Measurements from ENCODE around the gene BCOR. TPM values are rescaled to one million over a fixed set of nuclear protein-coding genes. Genes with fewer than 3 reads are reported as not detected.

Gene BCOR
- total RNA-seq, 6 experiments from 2014 or later: 15.0 to 20.3 (median 18.3) TPM

- no peaks in the 10 kb centered on the region for H3K4me1 Mint-ChIP-seq (ENCODE audit: low read depth)
- no peaks in the 10 kb centered on the region; the same call in 1 of the 2 replicates for H3K27me3 Mint-ChIP-seq (ENCODE audit: insufficient read depth)
- no peak overlapping the region for H3K27ac Mint-ChIP-seq
- DNase-seq: no peak
- H3K4me3 Mint-ChIP-seq: no peak overlapping the region
- no peaks in the 10 kb centered on the region for H3K36me3 Mint-ChIP-seq (ENCODE audit: low read depth)
- H3K9me3 Mint-ChIP-seq: no peaks in the 10 kb centered on the region; the same call in 1 of the 2 replicates
- TF ChIP-seq CTCF (IDR thresholded peaks at IDR 0.05): no peak
Observed at GRCh38 chrX:40041915-40042314, 55.8 kb downstream of the BCOR start.

GRCh38 chrX:40040686-40041461 lies 56.9 kb downstream of the BCOR start:
- no peak for TF ChIP-seq CTCF (IDR thresholded peaks at IDR 0.05)
- Mint-ChIP-seq H3K36me3 (ENCODE audit: low read depth) (no peaks in the 10 kb centered on the region), H3K27me3 (ENCODE audit: insufficient read depth) (no peaks in the 10 kb centered on the region; the same call in 1 of the 2 replicates), H3K9me3 (no peaks in the 10 kb centered on the region; the same call in 1 of the 2 replicates), H3K4me3 (no peak overlapping the region), H3K27ac (no peak overlapping the region), H3K4me1 (ENCODE audit: low read depth) (no peaks in the 10 kb centered on the region)
- DNase-seq: no peak

GRCh38 chrX:40039887-40040286 lies 57.9 kb downstream of the BCOR start:
- no peak overlapping the region for H3K27ac Mint-ChIP-seq
- no peak for TF ChIP-seq CTCF (IDR thresholded peaks at IDR 0.05)
- H3K36me3 Mint-ChIP-seq (ENCODE audit: low read depth): no peaks in the 10 kb centered on the region
- H3K4me3 Mint-ChIP-seq: no peak overlapping the region
- DNase-seq: no peak
- no peaks in the 10 kb centered on the region for H3K4me1 Mint-ChIP-seq (ENCODE audit: low read depth)
- H3K27me3 Mint-ChIP-seq (ENCODE audit: insufficient read depth): no peaks in the 10 kb centered on the region; the same call in 1 of the 2 replicates
- no peaks in the 10 kb centered on the region; the same call in 1 of the 2 replicates for H3K9me3 Mint-ChIP-seq

- no peaks in the 10 kb centered on the region; the same call in 1 of the 2 replicates for H3K9me3 Mint-ChIP-seq
- H3K4me1 Mint-ChIP-seq (ENCODE audit: low read depth): no peaks in the 10 kb centered on the region
- no peak for TF ChIP-seq CTCF (IDR thresholded peaks at IDR 0.05)
- no peaks in the 10 kb centered on the region; the same call in none of the 2 replicates for H3K27me3 Mint-ChIP-seq (ENCODE audit: insufficient read depth)
- H3K4me3 Mint-ChIP-seq: no peak overlapping the region
- DNase-seq: no peak
- no peak overlapping the region for H3K27ac Mint-ChIP-seq
- H3K36me3 Mint-ChIP-seq (ENCODE audit: low read depth): no peaks in the 10 kb centered on the region
Observed at GRCh38 chrX:40037367-40037766, 60.4 kb downstream of the BCOR start.

GRCh38 chrX:40035726-40036125 lies 62.0 kb downstream of the BCOR start:
- H3K4me3 Mint-ChIP-seq: no peak overlapping the region
- no peak overlapping the region for H3K27ac Mint-ChIP-seq
- TF ChIP-seq CTCF (IDR thresholded peaks at IDR 0.05): no peak

More at GRCh38 chrX:40035726-40036125, 62.0 kb downstream of the BCOR start:
- H3K9me3 Mint-ChIP-seq: no peaks in the 10 kb centered on the region; the same call in 1 of the 2 replicates
- H3K4me1 Mint-ChIP-seq (ENCODE audit: low read depth): no peaks in the 10 kb centered on the region
- no peaks in the 10 kb centered on the region for H3K36me3 Mint-ChIP-seq (ENCODE audit: low read depth)
- H3K27me3 Mint-ChIP-seq (ENCODE audit: insufficient read depth): no peaks in the 10 kb centered on the region; the same call in none of the 2 replicates
- DNase-seq: no peak

Data from HFFc6 (cell line).